ENCODE results near the gene MYO5A. TPM values are rescaled to one million over a fixed set of nuclear protein-coding genes. Genes with fewer than 3 reads are reported as not detected.

The MYO5A gene
- total RNA-seq, 1 donor from 2014 or later = 41.0 TPM

GRCh38 chr15:52262364-52262763 is 266.3 kb downstream of the MYO5A start:
- Mint-ChIP-seq H3K9me3 (ENCODE audit: low read depth) (no peaks in the 10 kb centered on the region), H3K4me3 (ENCODE audit: unreplicated experiment) (no peak overlapping the region), H3K36me3 (ENCODE audit: low read depth) (no peaks in the 10 kb centered on the region), H3K27ac (ENCODE audit: unreplicated experiment) (peak overlapping the region; percentile 81), H3K4me1 (ENCODE audit: low read depth) (peaks cover 22% of the 10 kb centered on the region), H3K27me3 (ENCODE audit: low read depth) (no peaks in the 10 kb centered on the region)
- TF ChIP-seq CTCF (IDR thresholded peaks at IDR 0.05) = no peak
- DNase-seq (ENCODE audit: low spot score) = no peak

- peak; percentile 52 for TF ChIP-seq CTCF (IDR thresholded peaks at IDR 0.05)
- H3K27me3 Mint-ChIP-seq (ENCODE audit: low read depth) = no peaks in the 10 kb centered on the region
- peak overlapping the region; percentile 29 for H3K4me3 Mint-ChIP-seq (ENCODE audit: unreplicated experiment)
- H3K36me3 Mint-ChIP-seq (ENCODE audit: low read depth) = no peaks in the 10 kb centered on the region
- DNase-seq (ENCODE audit: low spot score) = no peak
- peak overlapping the region; percentile 81 for H3K27ac Mint-ChIP-seq (ENCODE audit: unreplicated experiment)
- H3K9me3 Mint-ChIP-seq (ENCODE audit: low read depth) = no peaks in the 10 kb centered on the region
- H3K4me1 Mint-ChIP-seq (ENCODE audit: low read depth) = peaks cover 29% of the 10 kb centered on the region
Measured at GRCh38 chr15:52261498-52262242, 267.0 kb downstream of the MYO5A start.

- H3K9me3 Mint-ChIP-seq (ENCODE audit: low read depth) = no peaks in the 10 kb centered on the region
- H3K27me3 Mint-ChIP-seq (ENCODE audit: low read depth) = no peaks in the 10 kb centered on the region
Measured at GRCh38 chr15:52261026-52261425, 267.7 kb downstream of the MYO5A start.

GRCh38 chr15:52259503-52259902 is 269.2 kb downstream of the MYO5A start:
- Mint-ChIP-seq H3K36me3 (ENCODE audit: low read depth) (no peaks in the 10 kb centered on the region), H3K4me1 (ENCODE audit: low read depth) (peaks cover 45% of the 10 kb centered on the region), H3K27me3 (ENCODE audit: low read depth) (no peaks in the 10 kb centered on the region), H3K9me3 (ENCODE audit: low read depth) (no peaks in the 10 kb centered on the region), H3K4me3 (ENCODE audit: unreplicated experiment) (no peak overlapping the region), H3K27ac (ENCODE audit: unreplicated experiment) (no peak overlapping the region)
- no peak for TF ChIP-seq CTCF (IDR thresholded peaks at IDR 0.05)
- no peak for DNase-seq (ENCODE audit: low spot score)

More at GRCh38 chr15:52261026-52261425, 267.7 kb downstream of the MYO5A start:
- Mint-ChIP-seq H3K36me3 (ENCODE audit: low read depth) (no peaks in the 10 kb centered on the region), H3K4me1 (ENCODE audit: low read depth) (peaks cover 35% of the 10 kb centered on the region), H3K27ac (ENCODE audit: unreplicated experiment) (no peak overlapping the region), H3K4me3 (ENCODE audit: unreplicated experiment) (no peak overlapping the region)
- no peak for TF ChIP-seq CTCF (IDR thresholded peaks at IDR 0.05)
- DNase-seq (ENCODE audit: low spot score) = no peak

GRCh38 chr15:52258461-52258860 is 270.2 kb downstream of the MYO5A start:
- no peaks in the 10 kb centered on the region for H3K9me3 Mint-ChIP-seq (ENCODE audit: low read depth)
- no peak overlapping the region for H3K27ac Mint-ChIP-seq (ENCODE audit: unreplicated experiment)
- no peaks in the 10 kb centered on the region for H3K36me3 Mint-ChIP-seq (ENCODE audit: low read depth)
- no peak for DNase-seq (ENCODE audit: low spot score)
- H3K4me1 Mint-ChIP-seq (ENCODE audit: low read depth) = peaks cover 56% of the 10 kb centered on the region
- no peak overlapping the region for H3K4me3 Mint-ChIP-seq (ENCODE audit: unreplicated experiment)
- TF ChIP-seq CTCF (IDR thresholded peaks at IDR 0.05) = no peak
- H3K27me3 Mint-ChIP-seq (ENCODE audit: low read depth) = no peaks in the 10 kb centered on the region
